Effector memory CD8-positive, alpha-beta T cell (primary cell): Measurements from ENCODE around the gene PRDM5.

Source experiments
- ATAC-seq: fragments of 150-1000 bp; cut with Tn5 transposase; replicated peaks from 2 replicates; pipeline ENCODE4 v1.10.0; 2021; ENCODE audit warnings: mild to moderate bottlenecking, moderate library complexity
- DNase-seq, 3 experiments: peaks; one replicate each; pipeline ENCODE4 v3.0.0; 2021
- H3K27ac Mint-ChIP-seq, 2 donors: one replicate each; pipeline ENCODE4 v1.8.0; 2022; ENCODE audit warnings: mild to moderate bottlenecking in 2 of 2, mixed read lengths in 2 of 2, moderate library complexity in 2 of 2
- H3K27me3 Mint-ChIP-seq, 2 donors: one replicate each; pipeline ENCODE4 v1.8.0; 2022; ENCODE audit warnings: mixed read lengths in 2 of 2
- H3K36me3 Mint-ChIP-seq: one replicate; pipeline ENCODE4 v1.8.0; 2022; ENCODE audit warnings: mild to moderate bottlenecking, moderate library complexity, mixed read lengths; ENCODE audit not compliant: insufficient read depth
- H3K4me1 Mint-ChIP-seq, 2 donors: one replicate each; pipeline ENCODE4 v1.8.0; 2022; ENCODE audit warnings: low read depth in 2 of 2, mixed read lengths in 2 of 2
- H3K4me3 Mint-ChIP-seq, 2 donors: one replicate each; pipeline ENCODE4 v1.8.0; 2022; ENCODE audit warnings: mild to moderate bottlenecking in 2 of 2, mixed read lengths in 2 of 2, moderate library complexity in 2 of 2
- H3K9me3 Mint-ChIP-seq, 2 donors: one replicate each; pipeline ENCODE4 v1.8.0; 2022; ENCODE audit warnings: mixed read lengths in 2 of 2

Gene PRDM5

GRCh38 chr4:120731561-120731960 lies 191.0 kb downstream of the PRDM5 start:
- Mint-ChIP-seq H3K27me3 (peaks cover 5 to 8% of the 10 kb centered on the region in 2 donors), H3K4me3 (no peak overlapping the region), H3K9me3 (no peaks in the 10 kb centered on the region), H3K36me3 (no peaks in the 10 kb centered on the region), H3K4me1 (no peaks in the 10 kb centered on the region), H3K27ac (no peak overlapping the region)
- no peak for DNase-seq
- ATAC-seq = no peak

DNA sequence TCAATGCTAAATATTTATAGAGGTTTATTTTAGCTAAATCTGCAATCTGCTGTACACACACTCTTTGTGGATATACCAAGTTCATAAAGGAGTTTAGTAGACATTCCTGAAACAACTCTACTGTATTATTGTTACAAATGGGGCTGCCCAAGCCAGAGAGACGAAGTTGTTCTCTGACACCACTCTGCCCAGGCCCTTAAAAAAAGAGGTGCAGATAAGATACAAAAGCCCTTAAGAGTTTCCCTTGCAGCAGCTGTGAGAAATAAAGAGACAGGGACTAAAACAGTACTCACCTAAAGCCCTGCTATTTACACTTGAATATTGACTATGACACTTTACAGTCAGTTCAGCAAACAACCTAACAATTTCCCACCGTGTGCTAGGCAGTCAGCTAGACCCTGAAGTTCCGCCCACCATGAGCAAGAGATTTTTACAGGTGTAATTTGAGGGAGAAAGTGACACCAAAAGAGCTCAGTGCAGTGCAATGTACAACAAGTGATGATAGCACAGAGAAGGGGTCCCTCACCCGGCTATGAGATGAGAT lies 191.7 kb downstream of the PRDM5 start:
- H3K4me1 Mint-ChIP-seq = no peaks in the 10 kb centered on the region
- no peaks in the 10 kb centered on the region for H3K36me3 Mint-ChIP-seq
- peaks cover 5 to 8% of the 10 kb centered on the region in 2 donors for H3K27me3 Mint-ChIP-seq
- H3K27ac Mint-ChIP-seq = no peak overlapping the region
- DNase-seq (no peak), ATAC-seq (no peak)
- H3K9me3 Mint-ChIP-seq = no peaks in the 10 kb centered on the region
- H3K4me3 Mint-ChIP-seq = no peak overlapping the region

DNA sequence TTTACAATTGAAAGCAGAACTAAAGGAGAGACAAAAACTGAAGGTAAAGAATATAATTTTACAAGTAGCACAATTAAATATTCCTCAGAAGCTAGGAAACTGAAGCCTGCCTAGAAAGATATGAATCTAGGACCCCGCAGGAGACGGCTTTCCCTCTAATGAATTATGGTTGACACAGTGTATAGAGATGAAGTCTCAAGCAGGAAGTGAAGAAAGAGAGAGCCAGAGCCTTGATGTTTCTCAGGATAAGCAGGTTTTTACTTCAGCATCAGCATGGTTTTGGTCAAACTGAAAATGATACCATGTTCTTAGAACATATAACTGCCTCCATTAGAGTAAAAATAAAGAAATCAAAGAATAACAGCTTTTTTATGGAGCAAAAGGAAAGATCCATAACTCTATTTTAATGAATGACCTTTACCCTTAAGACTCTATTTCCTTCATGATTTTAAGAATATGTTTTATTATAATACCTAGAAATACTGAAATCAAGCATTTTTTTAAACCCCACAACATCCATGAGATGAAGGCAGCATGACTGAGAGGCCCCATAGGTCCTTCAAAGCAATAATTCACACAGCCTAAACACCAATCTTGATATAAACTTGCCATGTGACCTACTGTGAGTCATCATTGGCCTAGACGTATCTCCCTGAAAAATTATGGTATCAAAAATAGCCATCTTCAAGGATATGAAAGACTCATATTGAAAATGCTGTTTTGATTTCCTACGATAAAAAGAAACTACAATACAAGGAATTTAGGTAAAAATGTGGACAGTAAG lies 193.4 kb downstream of the PRDM5 start:
- Mint-ChIP-seq H3K27me3 (peaks cover 5 to 8% of the 10 kb centered on the region in 2 donors), H3K27ac (no peak overlapping the region), H3K4me1 (no peaks in the 10 kb centered on the region), H3K9me3 (no peaks in the 10 kb centered on the region), H3K4me3 (no peak overlapping the region), H3K36me3 (no peaks in the 10 kb centered on the region)
- no peak for DNase-seq
- ATAC-seq = no peak

DNA sequence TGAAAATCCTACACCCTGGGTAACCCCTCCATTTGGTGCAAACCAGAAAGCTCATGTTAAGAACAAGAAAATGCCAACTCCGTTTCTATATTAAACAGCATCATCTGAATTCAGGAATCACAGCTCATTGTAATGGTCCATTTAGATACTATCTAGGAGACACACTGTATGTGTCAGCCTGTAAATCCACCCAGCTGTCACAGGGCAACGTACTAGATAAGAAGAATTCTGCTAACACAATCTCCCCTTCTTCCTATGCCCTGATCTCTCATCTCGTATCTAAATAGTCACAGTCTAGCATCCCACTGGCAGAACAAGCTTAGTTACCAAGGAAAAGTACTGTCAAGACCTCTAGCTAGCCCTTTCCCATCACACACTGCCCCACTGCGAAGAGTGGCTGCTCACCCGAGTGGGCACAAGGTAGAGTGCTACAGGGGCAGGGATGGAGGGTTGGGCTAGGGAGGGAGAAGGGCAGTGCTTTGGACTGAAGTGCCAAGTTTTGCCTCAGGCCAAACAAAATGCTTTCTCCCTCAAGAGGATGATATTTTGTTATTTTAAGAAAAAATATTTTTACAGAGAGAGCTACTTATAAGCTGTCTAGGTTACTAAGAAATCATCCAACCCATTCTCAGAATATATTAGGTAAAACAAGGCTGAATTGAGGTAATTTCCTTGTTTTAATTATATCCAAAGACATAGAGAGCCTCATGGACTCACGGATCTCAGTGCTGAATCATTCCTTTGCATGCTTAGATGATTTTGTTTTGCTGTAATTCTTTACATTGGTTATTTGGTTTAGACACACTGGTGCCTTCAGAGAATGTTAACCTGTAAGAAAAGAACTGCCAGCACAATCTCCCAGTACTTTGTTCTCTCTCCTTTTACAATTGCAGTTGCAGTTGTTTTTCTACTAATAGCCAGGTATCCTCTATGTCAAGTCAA lies 196.6 kb downstream of the PRDM5 start:
- Mint-ChIP-seq H3K4me3 (no peak overlapping the region), H3K9me3 (no peaks in the 10 kb centered on the region), H3K27me3 (peaks cover 0 to 20% of the 10 kb centered on the region in 2 donors), H3K4me1 (no peaks in the 10 kb centered on the region), H3K36me3 (no peaks in the 10 kb centered on the region), H3K27ac (no peak overlapping the region)
- no peak for ATAC-seq
- DNase-seq = no peak

GRCh38 chr4:120724656-120725055 lies 197.9 kb downstream of the PRDM5 start:
- Mint-ChIP-seq H3K9me3 (no peaks in the 10 kb centered on the region), H3K4me3 (no peak overlapping the region), H3K4me1 (no peaks in the 10 kb centered on the region), H3K27ac (no peak overlapping the region), H3K36me3 (no peaks in the 10 kb centered on the region), H3K27me3 (peaks cover 0 to 17% of the 10 kb centered on the region in 2 donors)
- DNase-seq (no peak), ATAC-seq (no peak)

- H3K4me1 Mint-ChIP-seq = no peaks in the 10 kb centered on the region
- no peak overlapping the region for H3K27ac Mint-ChIP-seq
- no peaks in the 10 kb centered on the region for H3K9me3 Mint-ChIP-seq
- H3K27me3 Mint-ChIP-seq = peaks cover 0 to 17% of the 10 kb centered on the region in 2 donors
- no peak for DNase-seq
- H3K36me3 Mint-ChIP-seq = no peaks in the 10 kb centered on the region
- no peak for ATAC-seq
- no peak overlapping the region for H3K4me3 Mint-ChIP-seq
Observed at GRCh38 chr4:120723986-120724385, 198.5 kb downstream of the PRDM5 start.

DNA sequence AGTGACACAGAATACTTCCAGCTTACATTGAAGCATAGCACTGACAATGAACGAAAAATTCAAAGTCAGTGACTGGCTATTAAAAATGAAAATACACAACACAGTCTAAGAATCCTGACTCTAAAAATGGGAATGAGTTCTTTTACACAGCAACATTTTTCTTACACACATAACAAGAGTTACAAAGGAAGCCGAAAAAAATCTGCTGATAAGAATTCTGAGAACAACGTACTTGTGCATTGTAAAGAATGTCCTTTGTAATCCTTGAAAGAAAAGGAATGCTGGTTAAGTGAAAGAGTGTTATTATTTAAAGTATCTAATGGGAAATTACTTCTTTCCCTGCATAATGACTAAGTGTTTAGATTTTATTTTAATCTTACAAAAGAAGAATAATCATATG lies 199.4 kb downstream of the PRDM5 start:
- DNase-seq (no peak), ATAC-seq (no peak)
- H3K36me3 Mint-ChIP-seq = no peaks in the 10 kb centered on the region
- H3K27me3 Mint-ChIP-seq = peaks cover 0 to 17% of the 10 kb centered on the region in 2 donors
- H3K4me3 Mint-ChIP-seq = no peak overlapping the region
- H3K9me3 Mint-ChIP-seq = no peaks in the 10 kb centered on the region
- H3K27ac Mint-ChIP-seq = no peak overlapping the region
- no peaks in the 10 kb centered on the region for H3K4me1 Mint-ChIP-seq

- Mint-ChIP-seq H3K4me3 (no peak overlapping the region), H3K27me3 (peaks cover 0 to 17% of the 10 kb centered on the region in 2 donors), H3K4me1 (no peaks in the 10 kb centered on the region), H3K9me3 (no peaks in the 10 kb centered on the region), H3K36me3 (no peaks in the 10 kb centered on the region), H3K27ac (no peak overlapping the region)
- no peak for ATAC-seq
- DNase-seq = no peak
Observed at GRCh38 chr4:120722655-120723054, 199.9 kb downstream of the PRDM5 start.

- H3K4me1 Mint-ChIP-seq = no peaks in the 10 kb centered on the region
- H3K27ac Mint-ChIP-seq = no peak overlapping the region
- DNase-seq (no peak), ATAC-seq (no peak)
- no peaks in the 10 kb centered on the region for H3K9me3 Mint-ChIP-seq
- H3K36me3 Mint-ChIP-seq = no peaks in the 10 kb centered on the region
- peaks cover 10 to 17% of the 10 kb centered on the region in 2 donors for H3K27me3 Mint-ChIP-seq
- no peak overlapping the region for H3K4me3 Mint-ChIP-seq
Observed at GRCh38 chr4:120720354-120720934, 202.1 kb downstream of the PRDM5 start.

GRCh38 chr4:120718979-120719566 lies 203.5 kb downstream of the PRDM5 start:
- DNase-seq = no peak
- Mint-ChIP-seq H3K27me3 (peaks cover 17 to 19% of the 10 kb centered on the region in 2 donors), H3K27ac (no peak overlapping the region), H3K4me1 (no peaks in the 10 kb centered on the region), H3K9me3 (no peaks in the 10 kb centered on the region), H3K4me3 (no peak overlapping the region), H3K36me3 (no peaks in the 10 kb centered on the region)
- ATAC-seq = peak; percentile 42

DNA sequence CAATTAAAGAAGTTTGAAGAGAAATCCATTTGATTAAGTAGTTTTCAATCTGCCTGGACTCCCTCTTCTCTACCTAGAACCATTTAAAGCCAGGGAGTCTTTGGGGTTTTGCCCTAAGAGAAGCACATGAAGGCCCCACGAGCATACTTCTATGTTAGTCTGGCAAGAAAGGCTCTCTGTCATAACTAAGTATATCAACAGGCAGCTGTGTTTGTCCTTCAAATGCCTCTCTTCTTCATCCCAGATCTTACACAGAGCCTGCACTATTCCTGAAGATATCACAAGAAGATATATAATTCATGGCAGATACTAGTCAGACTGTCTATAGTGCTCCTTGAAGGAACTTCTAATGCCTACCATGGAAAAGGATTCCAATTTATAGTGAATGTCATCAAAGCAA lies 206.2 kb downstream of the PRDM5 start:
- no peak for DNase-seq
- peaks cover 1 to 19% of the 10 kb centered on the region in 2 donors for H3K27me3 Mint-ChIP-seq
- no peak for ATAC-seq

GRCh38 chr4:120714417-120715010 lies 208.0 kb downstream of the PRDM5 start:
- Mint-ChIP-seq H3K9me3 (no peaks in the 10 kb centered on the region), H3K4me3 (no peak overlapping the region), H3K4me1 (no peaks in the 10 kb centered on the region), H3K36me3 (no peaks in the 10 kb centered on the region), H3K27me3 (peaks cover 0 to 19% of the 10 kb centered on the region in 2 donors), H3K27ac (no peak overlapping the region)
- DNase-seq (no peak), ATAC-seq (no peak)

More for the DNA sequence above, 206.2 kb downstream of the PRDM5 start:
- Mint-ChIP-seq H3K4me1 (no peaks in the 10 kb centered on the region), H3K4me3 (no peak overlapping the region), H3K36me3 (no peaks in the 10 kb centered on the region), H3K27ac (no peak overlapping the region), H3K9me3 (no peaks in the 10 kb centered on the region)

DNA sequence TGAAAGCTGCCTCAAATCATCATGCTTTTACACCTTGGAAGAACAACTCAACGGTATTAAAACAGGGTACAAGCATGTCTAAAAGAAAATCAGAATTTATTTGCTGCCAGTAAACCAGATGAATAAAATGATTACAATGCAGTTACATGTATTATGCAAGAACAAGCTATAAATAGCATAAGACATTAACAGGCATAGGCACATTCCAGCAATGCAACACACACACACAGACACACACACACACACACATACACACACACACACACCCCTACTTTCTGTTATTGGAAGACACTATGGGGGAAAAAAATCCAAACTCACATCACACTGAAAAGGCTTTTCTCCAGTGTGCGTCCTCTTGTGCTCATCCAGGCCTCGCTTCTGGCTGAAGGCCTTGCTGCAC lies 212.5 kb downstream of the PRDM5 start:
- Mint-ChIP-seq H3K27me3 (peaks cover 0 to 5% of the 10 kb centered on the region in 2 donors), H3K4me1 (no peaks in the 10 kb centered on the region), H3K36me3 (no peaks in the 10 kb centered on the region), H3K4me3 (no peak overlapping the region), H3K9me3 (no peaks in the 10 kb centered on the region), H3K27ac (no peak overlapping the region)
- DNase-seq (no peak), ATAC-seq (no peak)
